Measurements from ENCODE around the gene SPATA1. TPM values are rescaled to one million over a fixed set of nuclear protein-coding genes. Genes with fewer than 3 reads are reported as not detected.
A peak's percentile ranks its signal among the peaks of the same experiment; 100 is the strongest.

The SPATA1 gene
- total and polyA plus RNA-seq, 2 of the 13 experiments (the other 11 are each of a cell fraction or from before 2014, with no cell fraction given) = 0.70 to 1.4 TPM

DNA sequence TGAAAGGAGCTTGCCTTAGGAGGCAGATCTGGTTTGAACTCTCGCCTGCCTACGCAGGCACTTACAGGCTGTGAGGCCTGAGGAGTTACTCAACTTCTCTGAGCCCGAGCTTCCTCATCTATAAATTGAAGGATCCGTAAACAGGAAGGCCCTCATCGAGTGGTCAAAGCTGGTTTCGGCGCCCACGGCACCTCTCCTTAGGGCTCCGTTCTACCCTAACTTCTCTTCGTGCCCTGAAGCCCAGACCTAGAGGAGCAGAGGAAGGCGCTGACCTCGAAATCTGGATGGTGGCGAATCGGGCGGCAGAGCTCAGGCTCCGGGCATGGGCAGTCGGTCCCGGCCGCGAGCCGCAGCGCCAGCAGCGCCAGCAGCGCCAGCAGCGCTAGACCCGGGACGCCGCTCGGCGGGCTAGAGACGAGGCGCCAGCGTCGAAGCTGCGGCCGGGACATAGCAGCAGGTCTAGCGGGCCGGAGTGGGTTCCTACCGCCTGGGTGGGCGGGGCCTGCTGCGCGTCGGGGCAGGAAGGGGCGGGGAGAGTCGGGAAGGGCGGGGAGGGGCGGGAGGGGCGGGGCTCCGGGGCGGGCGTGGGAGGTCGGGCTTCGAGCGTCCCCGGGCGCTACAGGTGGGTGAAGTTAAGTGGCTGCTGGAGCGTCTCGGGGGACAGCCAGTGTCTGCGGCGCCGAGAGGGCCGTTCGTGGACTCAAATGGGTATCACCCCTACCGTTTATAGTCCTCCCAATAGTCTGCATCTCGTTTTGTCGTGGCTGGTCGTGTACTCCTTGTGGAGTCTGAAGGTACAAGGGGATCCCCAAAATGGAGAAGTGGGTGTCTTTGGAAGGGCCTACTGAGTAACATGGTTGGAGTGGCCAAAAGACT, 68.0 kb downstream of the SPATA1 start, which contains the start of gene CTBS (continued):
- TF ChIP-seq NFKB2 (CRISPR knock-in tag; IDR thresholded peaks at IDR 0.05; ENCODE audit: borderline replicate concordance) (peak; percentile 81; the same call in 1 of the 2 replicates), POLR2G (IDR thresholded peaks at IDR 0.05; ENCODE audit: low read depth, low read length) (peak; percentile 90), KAT8 (CRISPR knock-in tag; IDR thresholded peaks at IDR 0.05) (0 out of 2 replicates have a peak, but pooled peaks have one; percentile 15), TRIM24 (CRISPR knock-in tag; IDR thresholded peaks at IDR 0.05) (no peak), ZNF451 (CRISPR knock-in tag; IDR thresholded peaks at IDR 0.05) (peak; percentile 83; the same call in 1 of the 2 replicates), HNF4G (IDR thresholded peaks at IDR 0.05; ENCODE audit: borderline replicate concordance, low read depth, low read length) (no peak), HNF4G (CRISPR knock-in tag; IDR thresholded peaks at IDR 0.05; ENCODE audit: borderline replicate concordance, low read depth) (no peak), ZMAT3 (CRISPR knock-in tag; conservative IDR thresholded peaks at IDR 0.05) (no peak), ZNF614 (CRISPR knock-in tag; IDR thresholded peaks at IDR 0.05; ENCODE audit: borderline replicate concordance) (peak; percentile 58; the same call in 1 of the 2 replicates), ZNF138 (CRISPR knock-in tag; IDR thresholded peaks at IDR 0.05; ENCODE audit: low read depth) (peak; percentile 84; the same call in 1 of the 2 replicates), JDP2 (CRISPR knock-in tag; IDR thresholded peaks at IDR 0.05; ENCODE audit: borderline replicate concordance) (no peak), ZNF446 (CRISPR knock-in tag; IDR thresholded peaks at IDR 0.05) (peak; percentile 83; the same call in 1 of the 2 replicates), CC2D1A (CRISPR knock-in tag; IDR thresholded peaks at IDR 0.05) (no peak), TSC22D2 (CRISPR knock-in tag; IDR thresholded peaks at IDR 0.05; ENCODE audit: borderline replicate concordance) (0 out of 2 replicates have a peak, but pooled peaks have one; percentile 43), FOXA3 (CRISPR knock-in tag; IDR thresholded peaks at IDR 0.05) (no peak), TEAD3 (CRISPR knock-in tag; optimal IDR thresholded peaks at IDR 0.05; ENCODE audit: borderline replicate concordance) (peak; percentile 18), ZNF510 (CRISPR knock-in tag; IDR thresholded peaks at IDR 0.05; ENCODE audit: low read depth) (0 out of 2 replicates have a peak, but pooled peaks have one; percentile 58), ZNF552 (CRISPR knock-in tag; IDR thresholded peaks at IDR 0.05; ENCODE audit: borderline replicate concordance) (peak; percentile 81; the same call in 1 of the 2 replicates), PAWR (CRISPR knock-in tag; IDR thresholded peaks at IDR 0.05; ENCODE audit: borderline replicate concordance) (no peak), PLRG1 (conservative IDR thresholded peaks at IDR 0.05) (no peak)
- TF ChIP-seq, protein P1, sequence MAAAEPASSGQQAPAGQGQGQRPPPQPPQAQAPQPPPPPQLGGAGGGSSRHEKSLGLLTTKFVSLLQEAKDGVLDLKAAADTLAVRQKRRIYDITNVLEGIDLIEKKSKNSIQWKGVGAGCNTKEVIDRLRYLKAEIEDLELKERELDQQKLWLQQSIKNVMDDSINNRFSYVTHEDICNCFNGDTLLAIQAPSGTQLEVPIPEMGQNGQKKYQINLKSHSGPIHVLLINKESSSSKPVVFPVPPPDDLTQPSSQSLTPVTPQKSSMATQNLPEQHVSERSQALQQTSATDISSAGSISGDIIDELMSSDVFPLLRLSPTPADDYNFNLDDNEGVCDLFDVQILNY (CRISPR knock-in tag; conservative IDR thresholded peaks at IDR 0.05) = peak; percentile 51; the same call in 1 of the 2 replicates
- TF ChIP-seq, protein P2, sequence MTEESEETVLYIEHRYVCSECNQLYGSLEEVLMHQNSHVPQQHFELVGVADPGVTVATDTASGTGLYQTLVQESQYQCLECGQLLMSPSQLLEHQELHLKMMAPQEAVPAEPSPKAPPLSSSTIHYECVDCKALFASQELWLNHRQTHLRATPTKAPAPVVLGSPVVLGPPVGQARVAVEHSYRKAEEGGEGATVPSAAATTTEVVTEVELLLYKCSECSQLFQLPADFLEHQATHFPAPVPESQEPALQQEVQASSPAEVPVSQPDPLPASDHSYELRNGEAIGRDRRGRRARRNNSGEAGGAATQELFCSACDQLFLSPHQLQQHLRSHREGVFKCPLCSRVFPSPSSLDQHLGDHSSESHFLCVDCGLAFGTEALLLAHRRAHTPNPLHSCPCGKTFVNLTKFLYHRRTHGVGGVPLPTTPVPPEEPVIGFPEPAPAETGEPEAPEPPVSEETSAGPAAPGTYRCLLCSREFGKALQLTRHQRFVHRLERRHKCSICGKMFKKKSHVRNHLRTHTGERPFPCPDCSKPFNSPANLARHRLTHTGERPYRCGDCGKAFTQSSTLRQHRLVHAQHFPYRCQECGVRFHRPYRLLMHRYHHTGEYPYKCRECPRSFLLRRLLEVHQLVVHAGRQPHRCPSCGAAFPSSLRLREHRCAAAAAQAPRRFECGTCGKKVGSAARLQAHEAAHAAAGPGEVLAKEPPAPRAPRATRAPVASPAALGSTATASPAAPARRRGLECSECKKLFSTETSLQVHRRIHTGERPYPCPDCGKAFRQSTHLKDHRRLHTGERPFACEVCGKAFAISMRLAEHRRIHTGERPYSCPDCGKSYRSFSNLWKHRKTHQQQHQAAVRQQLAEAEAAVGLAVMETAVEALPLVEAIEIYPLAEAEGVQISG (CRISPR knock-in tag; IDR thresholded peaks at IDR 0.05) = peak; percentile 65
- TF ChIP-seq, protein P3, sequence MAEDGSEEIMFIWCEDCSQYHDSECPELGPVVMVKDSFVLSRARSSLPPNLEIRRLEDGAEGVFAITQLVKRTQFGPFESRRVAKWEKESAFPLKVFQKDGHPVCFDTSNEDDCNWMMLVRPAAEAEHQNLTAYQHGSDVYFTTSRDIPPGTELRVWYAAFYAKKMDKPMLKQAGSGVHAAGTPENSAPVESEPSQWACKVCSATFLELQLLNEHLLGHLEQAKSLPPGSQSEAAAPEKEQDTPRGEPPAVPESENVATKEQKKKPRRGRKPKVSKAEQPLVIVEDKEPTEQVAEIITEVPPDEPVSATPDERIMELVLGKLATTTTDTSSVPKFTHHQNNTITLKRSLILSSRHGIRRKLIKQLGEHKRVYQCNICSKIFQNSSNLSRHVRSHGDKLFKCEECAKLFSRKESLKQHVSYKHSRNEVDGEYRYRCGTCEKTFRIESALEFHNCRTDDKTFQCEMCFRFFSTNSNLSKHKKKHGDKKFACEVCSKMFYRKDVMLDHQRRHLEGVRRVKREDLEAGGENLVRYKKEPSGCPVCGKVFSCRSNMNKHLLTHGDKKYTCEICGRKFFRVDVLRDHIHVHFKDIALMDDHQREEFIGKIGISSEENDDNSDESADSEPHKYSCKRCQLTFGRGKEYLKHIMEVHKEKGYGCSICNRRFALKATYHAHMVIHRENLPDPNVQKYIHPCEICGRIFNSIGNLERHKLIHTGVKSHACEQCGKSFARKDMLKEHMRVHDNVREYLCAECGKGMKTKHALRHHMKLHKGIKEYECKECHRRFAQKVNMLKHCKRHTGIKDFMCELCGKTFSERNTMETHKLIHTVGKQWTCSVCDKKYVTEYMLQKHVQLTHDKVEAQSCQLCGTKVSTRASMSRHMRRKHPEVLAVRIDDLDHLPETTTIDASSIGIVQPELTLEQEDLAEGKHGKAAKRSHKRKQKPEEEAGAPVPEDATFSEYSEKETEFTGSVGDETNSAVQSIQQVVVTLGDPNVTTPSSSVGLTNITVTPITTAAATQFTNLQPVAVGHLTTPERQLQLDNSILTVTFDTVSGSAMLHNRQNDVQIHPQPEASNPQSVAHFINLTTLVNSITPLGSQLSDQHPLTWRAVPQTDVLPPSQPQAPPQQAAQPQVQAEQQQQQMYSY (CRISPR knock-in tag; IDR thresholded peaks at IDR 0.05) = 0 out of 2 replicates have a peak, but pooled peaks have one; percentile 27
